ENCODE measurements around the gene MAGIX.

The MAGIX gene

DNA sequence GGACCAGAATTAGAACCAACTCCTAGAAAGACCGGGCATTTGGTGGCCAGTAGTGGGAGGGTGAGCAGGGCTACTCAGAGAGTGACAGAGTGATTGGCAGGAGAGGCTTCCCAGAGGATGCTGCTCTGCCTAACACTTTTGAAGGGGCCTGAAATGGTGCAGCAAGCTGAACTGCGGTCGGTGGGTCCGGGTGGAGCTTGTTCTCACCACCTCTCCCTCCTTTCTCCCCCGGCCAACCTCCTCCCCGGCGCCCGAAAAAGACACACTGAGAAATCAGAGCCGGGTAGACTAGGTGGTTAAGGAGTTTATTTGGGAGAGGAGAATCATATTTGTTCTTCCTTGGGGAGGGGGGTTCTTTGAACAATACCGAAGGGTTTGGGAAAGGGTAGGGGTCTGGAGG, 25.0 kb downstream of the MAGIX start:
- TF ChIP-seq, protein P1, sequence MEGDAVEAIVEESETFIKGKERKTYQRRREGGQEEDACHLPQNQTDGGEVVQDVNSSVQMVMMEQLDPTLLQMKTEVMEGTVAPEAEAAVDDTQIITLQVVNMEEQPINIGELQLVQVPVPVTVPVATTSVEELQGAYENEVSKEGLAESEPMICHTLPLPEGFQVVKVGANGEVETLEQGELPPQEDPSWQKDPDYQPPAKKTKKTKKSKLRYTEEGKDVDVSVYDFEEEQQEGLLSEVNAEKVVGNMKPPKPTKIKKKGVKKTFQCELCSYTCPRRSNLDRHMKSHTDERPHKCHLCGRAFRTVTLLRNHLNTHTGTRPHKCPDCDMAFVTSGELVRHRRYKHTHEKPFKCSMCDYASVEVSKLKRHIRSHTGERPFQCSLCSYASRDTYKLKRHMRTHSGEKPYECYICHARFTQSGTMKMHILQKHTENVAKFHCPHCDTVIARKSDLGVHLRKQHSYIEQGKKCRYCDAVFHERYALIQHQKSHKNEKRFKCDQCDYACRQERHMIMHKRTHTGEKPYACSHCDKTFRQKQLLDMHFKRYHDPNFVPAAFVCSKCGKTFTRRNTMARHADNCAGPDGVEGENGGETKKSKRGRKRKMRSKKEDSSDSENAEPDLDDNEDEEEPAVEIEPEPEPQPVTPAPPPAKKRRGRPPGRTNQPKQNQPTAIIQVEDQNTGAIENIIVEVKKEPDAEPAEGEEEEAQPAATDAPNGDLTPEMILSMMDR (conservative IDR thresholded peaks at IDR 0.05): no peak
- no peak for TF ChIP-seq ZFX (IDR thresholded peaks at IDR 0.05)
- no peak overlapping the region for H3K27ac ChIP-seq

DNA sequence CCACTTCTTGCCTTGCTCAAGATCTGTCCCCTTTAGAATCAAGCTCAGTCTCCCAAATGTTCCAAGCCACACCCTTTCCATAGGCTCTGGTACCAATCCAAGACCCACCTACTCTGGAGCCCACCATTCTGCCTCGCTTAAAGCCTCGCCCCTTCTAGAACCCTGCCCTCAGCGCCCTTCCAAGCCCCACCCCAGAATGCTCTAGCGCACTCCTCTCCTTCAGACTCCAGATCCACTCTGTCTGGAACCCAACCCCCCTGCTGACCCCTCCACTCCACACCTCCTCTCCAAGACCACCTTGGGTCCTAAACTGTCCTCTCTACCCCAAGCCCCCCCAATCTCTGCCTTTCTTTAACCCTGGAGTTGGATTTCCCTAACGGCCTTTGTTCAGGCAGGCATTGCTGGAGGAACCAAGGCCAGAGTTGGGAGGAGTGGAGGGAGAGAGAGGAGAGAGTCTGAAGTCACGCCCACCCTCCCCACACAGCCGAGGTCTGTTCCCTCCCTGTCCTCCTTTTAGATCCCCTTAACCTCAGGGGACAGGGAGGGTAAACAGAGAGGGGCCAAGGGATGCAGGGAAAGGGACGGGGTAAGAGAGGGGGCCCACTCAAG, 26.0 kb downstream of the MAGIX start:
- TF ChIP-seq, protein P1 (conservative IDR thresholded peaks at IDR 0.05): no peak
- no peak overlapping the region for H3K27ac ChIP-seq

DNA sequence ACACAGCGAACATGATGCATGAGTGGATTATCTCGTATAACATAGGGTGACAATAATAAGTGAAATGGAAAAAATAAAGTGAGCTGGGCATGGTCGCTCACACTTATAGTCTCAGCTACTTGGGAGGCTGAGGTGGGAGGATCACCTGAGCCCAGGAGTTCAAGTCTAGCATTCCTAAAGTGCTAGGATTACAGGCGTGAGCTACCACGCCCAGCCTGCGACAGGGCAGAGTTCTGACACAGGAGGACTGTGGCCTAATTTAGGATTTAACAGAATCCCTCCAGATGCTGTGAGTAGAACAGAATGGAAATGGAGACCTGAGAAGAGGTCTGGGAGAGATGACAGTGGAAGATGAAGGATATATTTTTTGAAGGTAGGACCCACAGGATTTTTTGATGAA, 27.0 kb downstream of the MAGIX start:
- H3K27ac ChIP-seq: peak overlapping the region; percentile 86
- TF ChIP-seq, protein P1 (conservative IDR thresholded peaks at IDR 0.05): no peak
- no peak for TF ChIP-seq ZFX (IDR thresholded peaks at IDR 0.05)

DNA sequence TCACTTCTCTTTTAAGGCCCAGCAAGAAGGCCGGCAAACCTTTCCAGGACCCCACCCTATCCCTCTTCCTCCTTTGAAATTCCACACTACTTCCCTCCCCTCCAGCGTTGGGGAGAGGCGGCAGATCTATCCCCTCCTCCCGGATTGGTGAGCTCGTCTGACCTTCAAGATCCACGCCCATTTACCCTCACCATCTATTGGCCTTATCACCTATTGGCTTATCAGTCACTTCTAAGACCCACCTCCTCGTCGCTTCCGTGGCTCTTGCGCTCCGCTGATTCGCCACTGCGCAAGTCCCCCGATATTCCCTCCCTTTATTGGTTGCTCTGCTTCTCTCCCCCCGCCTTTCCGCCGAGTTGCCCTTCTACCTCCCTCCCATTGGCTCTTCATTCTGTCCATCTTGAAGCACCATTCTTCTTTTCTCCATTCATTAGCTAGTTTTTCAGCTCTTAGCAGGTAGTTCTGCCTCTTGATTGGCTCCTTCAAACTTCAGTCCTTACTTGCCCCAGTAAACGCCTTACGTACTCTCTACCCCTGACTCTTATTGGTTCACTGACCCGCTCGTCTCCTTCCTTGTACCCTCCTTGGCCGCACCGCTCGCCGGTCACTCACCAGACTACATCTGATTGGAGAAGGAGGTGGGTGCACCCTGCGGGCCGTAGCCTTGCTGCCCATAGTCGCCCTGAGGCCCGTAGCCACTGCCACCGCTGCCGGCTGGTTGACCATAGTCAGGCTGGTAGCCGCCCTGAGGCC, 28.4 kb downstream of the MAGIX start:
- TF ChIP-seq, protein P1 (conservative IDR thresholded peaks at IDR 0.05): no peak
- no peak for TF ChIP-seq ZFX (IDR thresholded peaks at IDR 0.05)
- peak overlapping the region; percentile 88 for H3K27ac ChIP-seq

DNA sequence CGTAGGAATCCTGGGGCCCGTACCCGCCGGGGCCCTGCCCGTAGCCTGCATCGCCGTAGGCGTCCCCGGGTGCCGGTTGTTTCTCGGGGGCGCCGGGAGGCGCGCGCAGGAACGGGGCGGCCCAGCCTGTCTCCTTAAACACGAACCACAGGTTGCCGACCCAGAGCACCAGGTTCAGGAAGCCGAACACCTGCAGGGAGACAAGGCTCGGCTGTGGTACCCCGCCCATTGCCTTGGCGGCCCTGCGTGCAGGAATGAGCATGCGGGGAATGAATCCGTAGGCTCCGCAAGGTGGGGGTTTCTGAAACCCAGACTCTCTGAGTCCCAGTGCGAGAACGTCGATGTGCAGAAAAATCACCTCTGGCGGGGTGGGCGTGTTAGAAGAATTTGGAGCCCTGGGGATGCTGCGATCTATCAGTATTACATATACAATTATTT, 29.0 kb downstream of the MAGIX start:
- peak overlapping the region; percentile 88 for H3K27ac ChIP-seq
- TF ChIP-seq ZFX (IDR thresholded peaks at IDR 0.05): peak; percentile 76
- TF ChIP-seq, protein P1 (conservative IDR thresholded peaks at IDR 0.05): no peak

DNA sequence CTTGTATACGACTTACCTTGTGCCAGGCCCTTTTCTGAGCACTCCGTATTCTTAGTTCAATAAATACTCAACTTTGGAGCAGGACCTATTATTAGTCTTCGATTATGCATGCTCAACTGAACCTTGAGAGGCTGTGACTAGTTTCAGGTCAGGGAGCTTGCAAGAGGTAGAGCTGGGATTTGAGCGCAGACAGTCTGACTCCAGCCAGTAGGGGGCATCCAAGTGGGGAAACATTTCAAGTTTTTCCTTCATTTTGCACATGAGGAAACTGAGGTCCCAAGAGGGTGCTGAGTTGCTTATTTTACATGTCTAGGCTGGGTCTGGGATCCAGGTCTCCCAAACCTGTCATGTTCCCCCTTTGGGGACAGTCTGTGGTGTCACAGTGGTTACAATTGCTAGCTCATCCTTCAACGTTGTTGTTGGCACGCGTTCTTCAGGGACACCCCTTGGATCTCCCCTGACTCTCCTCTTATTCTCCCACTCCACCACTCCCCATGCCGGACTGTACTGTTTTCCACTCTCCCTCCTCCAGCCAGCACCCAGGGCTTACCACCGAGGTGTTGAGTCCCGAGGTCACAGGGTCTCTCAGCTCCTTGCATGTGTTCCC, 30.3 kb downstream of the MAGIX start:
- TF ChIP-seq ZFX (IDR thresholded peaks at IDR 0.05): no peak
- TF ChIP-seq, protein P1 (conservative IDR thresholded peaks at IDR 0.05): peak; percentile 73
- H3K27ac ChIP-seq: no peak overlapping the region

DNA sequence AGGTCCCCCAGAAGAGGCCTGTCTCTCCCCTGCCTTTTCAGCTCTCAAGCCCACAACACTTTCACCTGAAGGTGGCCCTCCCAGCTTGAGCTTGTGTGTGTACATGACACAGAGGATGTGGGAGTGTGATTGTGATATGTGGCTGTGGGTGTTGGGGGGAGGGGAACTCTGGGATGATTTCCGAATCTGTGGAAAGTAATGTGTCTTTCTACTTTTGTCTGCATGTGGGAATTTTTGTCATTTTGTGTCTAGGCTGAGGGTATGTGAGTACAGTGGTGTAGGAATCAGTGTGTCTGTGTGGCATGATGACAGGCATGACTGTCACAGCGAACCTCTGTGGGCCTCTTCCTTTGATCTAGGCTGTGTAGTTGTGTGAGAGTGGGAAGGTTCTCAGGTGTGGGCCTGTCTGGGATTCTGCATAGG, 31.0 kb downstream of the MAGIX start:
- H3K27ac ChIP-seq: no peak overlapping the region
- TF ChIP-seq ZFX (IDR thresholded peaks at IDR 0.05): no peak
- TF ChIP-seq, protein P1 (conservative IDR thresholded peaks at IDR 0.05): no peak
